GM12875 (cell line): ENCODE data around the gene POLRMT.

Experiments used
- H3K4me3 ChIP-seq: one replicate; pipeline ENCODE4 v1.5.1; 2011; ENCODE audit warnings: low read depth, low read length, control low read depth
- CTCF ChIP-seq: IDR thresholded peaks from 2 replicates; pipeline ENCODE4 v1.5.1; 2011; ENCODE audit warnings: low read depth, mild to moderate bottlenecking, control low read depth, inconsistent platforms, low read length, moderate library complexity, borderline replicate concordance; ENCODE audit not compliant: insufficient read depth

POLRMT gene

DNA sequence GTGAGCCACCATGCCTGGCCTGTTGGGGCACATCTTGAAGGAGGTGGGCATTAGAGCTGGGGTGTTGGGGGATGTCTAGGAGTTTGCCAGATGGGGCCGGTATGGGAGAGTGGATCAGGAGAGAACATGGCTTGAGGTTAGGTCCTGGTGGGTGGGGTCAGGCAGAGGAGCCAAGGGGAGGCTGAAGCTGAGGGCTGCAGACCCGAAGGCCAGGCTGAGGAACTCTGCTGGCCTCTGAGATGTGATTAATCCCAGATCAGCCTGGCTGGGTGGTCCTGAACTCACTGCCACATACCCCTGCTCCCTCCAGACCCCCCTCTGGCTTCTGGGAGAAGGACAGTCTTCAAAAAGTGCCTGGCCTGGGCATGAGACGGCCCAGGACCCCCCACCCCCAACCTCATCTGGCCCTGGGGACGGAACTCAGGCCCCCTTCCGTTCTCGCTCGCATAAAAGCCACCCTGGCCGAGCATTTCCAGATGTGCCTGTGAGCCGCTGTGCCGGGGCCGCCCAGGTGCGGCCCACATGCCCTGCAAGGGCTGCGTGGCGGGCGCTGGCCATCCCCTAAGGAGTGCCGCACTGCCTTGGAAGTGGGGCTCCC is 45.6 kb upstream of the POLRMT start:
- peak overlapping the region; percentile 78 for H3K4me3 ChIP-seq
- no peak for TF ChIP-seq CTCF

GRCh38 chr19:677601-678436 is 44.5 kb upstream of the POLRMT start:
- TF ChIP-seq CTCF, result no peak
- H3K4me3 ChIP-seq, result peak overlapping the region; percentile 6

GRCh38 chr19:677201-677600 is 43.9 kb upstream of the POLRMT start:
- TF ChIP-seq CTCF, result no peak
- peak overlapping the region; percentile 31 for H3K4me3 ChIP-seq

- peak within 1 kb of the TSS; percentile 44 for H3K4me3 ChIP-seq
- TF ChIP-seq CTCF, result no peak
Measured at GRCh38 chr19:676339-677105, 43.2 kb upstream of the POLRMT start, which contains the start of gene FSTL3. Gene FSTL3 (plus strand): TSS chr19:676392. CDS start chr19:676424, 32 bp downstream.

- peak overlapping the region; percentile 29 for H3K4me3 ChIP-seq
- no peak for TF ChIP-seq CTCF
Measured at GRCh38 chr19:676007-676338, 42.6 kb upstream of the POLRMT start.

DNA sequence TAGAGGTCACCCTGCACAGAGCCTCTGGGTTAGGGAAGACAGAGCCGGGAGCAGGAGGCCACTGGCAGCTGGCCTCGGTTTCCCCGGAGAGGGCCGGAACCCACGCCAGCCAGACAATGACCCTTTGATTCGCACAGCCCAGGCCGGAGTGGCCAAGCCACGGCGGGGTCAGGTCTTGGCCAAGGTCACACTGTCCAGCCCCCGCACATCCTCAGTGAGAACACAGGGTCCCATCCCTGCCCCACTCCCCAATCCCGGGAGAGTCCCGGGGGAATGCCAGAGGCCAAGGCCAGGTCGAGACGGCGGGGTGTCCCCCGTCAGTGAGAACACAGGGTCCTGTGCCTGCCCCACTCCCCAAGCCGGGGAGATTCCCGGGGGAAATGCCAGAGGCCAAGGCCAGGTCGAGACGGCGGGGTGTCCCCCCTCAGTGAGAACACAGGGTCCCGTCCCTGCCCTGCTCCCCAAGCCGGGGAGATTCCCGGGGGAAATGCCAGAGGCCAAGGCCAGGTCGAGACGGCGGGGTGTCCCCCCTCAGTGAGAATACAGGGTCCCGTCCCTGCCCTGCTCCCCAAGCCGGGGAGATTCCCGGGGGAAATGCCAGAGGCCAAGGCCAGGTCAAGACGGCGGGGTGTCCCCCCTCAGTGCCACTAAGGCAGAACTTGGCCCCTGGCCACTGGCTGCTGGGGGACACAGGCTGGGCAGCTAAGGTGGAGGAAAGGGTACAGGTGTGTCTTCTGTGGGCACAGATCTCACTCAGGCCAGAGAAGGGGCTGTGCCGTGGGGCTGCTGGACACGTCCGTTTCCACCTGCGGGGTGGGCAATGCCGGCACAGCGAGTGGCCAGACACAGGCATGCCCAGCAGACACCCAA is 41.2 kb upstream of the POLRMT start:
- no peak for TF ChIP-seq CTCF
- no peak overlapping the region for H3K4me3 ChIP-seq
